IMR-90 (cell line): Measurements from ENCODE around the gene AGK. TPM values are rescaled to one million over a fixed set of nuclear protein-coding genes. Genes with fewer than 3 reads are reported as not detected.

ENCODE experiments used
- ATAC-seq: fragments of 200-7000 bp; cut with Tn5 transposase; 2 replicates; pipeline ENCODE4 v1.9.1; 2020; ENCODE audit warnings: low read depth, mild to moderate bottlenecking, moderate library complexity
- BruUV-seq: library from RNA; stranded (reverse); fragments of 400-500 nt; replicated peaks from 2 replicates; lab custom pipeline; 2021; lab: Mats Ljungman, UMichigan
- CTCF ChIA-PET: fragments of 300-600 bp; formaldehyde crosslinking; extraction: SDS; loops from one replicate; lab custom pipeline; 2021; ENCODE audit warnings: antibody characterized with exemption; lab: Yijun Ruan, JAX
- POLR2A ChIA-PET: fragments of 300-600 bp; sonication (Branson Sonifier 250); formaldehyde crosslinking; loops from one replicate; lab custom pipeline; 2022; ENCODE audit warnings: antibody characterized with exemption; ENCODE audit not compliant: unreplicated experiment; lab: Charles Lee
- DNase-seq: peaks from one replicate; pipeline ENCODE4 v3.0.0; 2013
- H2AFZ ChIP-seq: replicated peaks from 2 replicates; pipeline ENCODE3; 2013; ENCODE audit warnings: low read length, mild to moderate bottlenecking; ENCODE audit not compliant: poor library complexity
- H2AK5ac ChIP-seq: 2 replicates; pipeline ENCODE4 v1.6.1; 2013; ENCODE audit warnings: low read depth, low read length, inconsistent platforms
- H2AK9ac ChIP-seq: replicated peaks from 2 replicates; pipeline ENCODE3; 2013; ENCODE audit warnings: mild to moderate bottlenecking, low read depth, low read length, moderate library complexity; ENCODE audit not compliant: poor library complexity
- H2BK120ac ChIP-seq: 2 replicates; pipeline ENCODE4 v1.6.1; 2013; ENCODE audit warnings: low read depth, low read length, inconsistent platforms
- H2BK15ac ChIP-seq: 3 replicates; pipeline ENCODE4 v1.6.1; 2013; ENCODE audit warnings: low read depth, low read length, inconsistent platforms
- H2BK20ac ChIP-seq: 2 replicates; pipeline ENCODE4 v1.6.1; 2013; ENCODE audit warnings: low read depth, mild to moderate bottlenecking, inconsistent platforms, low read length, moderate library complexity
- H2BK5ac ChIP-seq: 2 replicates; pipeline ENCODE4 v1.6.1; 2013; ENCODE audit warnings: mild to moderate bottlenecking, low read depth, low read length, inconsistent platforms; ENCODE audit not compliant: poor library complexity, severe bottlenecking
- H3K14ac ChIP-seq: replicated peaks from 2 replicates; pipeline ENCODE4 v1.6.1; 2013; ENCODE audit warnings: low read depth, low read length, inconsistent platforms
- H3K18ac ChIP-seq: 2 replicates; pipeline ENCODE4 v1.6.1; 2013; ENCODE audit warnings: low read depth, low read length, control low read depth
- H3K23ac ChIP-seq: 2 replicates; pipeline ENCODE4 v1.6.1; 2013; ENCODE audit warnings: low read depth, low read length, inconsistent platforms
- H3K27ac ChIP-seq: 2 replicates; pipeline ENCODE4 v1.5.1; 2013; ENCODE audit warnings: mild to moderate bottlenecking, control low read depth, low read length; ENCODE audit not compliant: insufficient read depth
- H3K27me3 ChIP-seq: 2 replicates; pipeline ENCODE4 v1.6.1; 2013; ENCODE audit warnings: low read length; ENCODE audit not compliant: control insufficient read depth, insufficient read depth
- H3K36me3 ChIP-seq: 2 replicates; pipeline ENCODE4 v1.6.1; 2013; ENCODE audit warnings: low read length, mixed read lengths; ENCODE audit not compliant: control insufficient read depth, insufficient read depth
- H3K4ac ChIP-seq: 2 replicates; pipeline ENCODE4 v1.6.1; 2013; ENCODE audit warnings: low read depth, low read length, inconsistent platforms
- H3K4me1 ChIP-seq: 2 replicates; pipeline ENCODE4 v1.6.1; 2013; ENCODE audit warnings: low read length, mixed read lengths; ENCODE audit not compliant: control insufficient read depth, insufficient read depth
- H3K4me2 ChIP-seq: 2 replicates; pipeline ENCODE4 v1.6.1; 2013; ENCODE audit warnings: low read depth, mild to moderate bottlenecking, control low read depth, low read length, moderate library complexity
- H3K4me3 ChIP-seq: 2 replicates; pipeline ENCODE4 v1.5.1; 2013; ENCODE audit warnings: low read depth, mild to moderate bottlenecking, control low read depth, low read length, moderate library complexity; ENCODE audit not compliant: insufficient read depth
- H3K56ac ChIP-seq: 2 replicates; pipeline ENCODE4 v1.6.1; 2013; ENCODE audit warnings: low read length, inconsistent platforms; ENCODE audit not compliant: insufficient read depth; ENCODE audit errors: extremely low read depth
- H3K79me1 ChIP-seq, 2 experiments: 2 replicates each; pipeline ENCODE4 v1.6.1; 2013; ENCODE audit warnings: low read length in 2 of 2, inconsistent platforms in 1 of 2, low read depth in 1 of 2
- H3K9ac ChIP-seq: 2 replicates; pipeline ENCODE4 v1.6.1; 2013; ENCODE audit warnings: low read depth, low read length, control low read depth
- H3K9me1 ChIP-seq: 2 replicates; pipeline ENCODE4 v1.6.1; 2013; ENCODE audit warnings: low read length, inconsistent platforms; ENCODE audit not compliant: insufficient read depth
- H3K9me3 ChIP-seq: 2 replicates; pipeline ENCODE4 v1.6.1; 2013; ENCODE audit warnings: low read length; ENCODE audit not compliant: control insufficient read depth, insufficient read depth
- H4K20me1 ChIP-seq: 2 replicates; pipeline ENCODE4 v1.6.1; 2013; ENCODE audit warnings: low read length, inconsistent platforms; ENCODE audit not compliant: insufficient read depth
- H4K5ac ChIP-seq: 2 replicates; pipeline ENCODE4 v1.6.1; 2013; ENCODE audit warnings: mild to moderate bottlenecking, low read depth, low read length, control low read depth
- H4K8ac ChIP-seq, 2 experiments: 2 replicates each; pipeline ENCODE4 v1.6.1; 2013; ENCODE audit warnings: low read depth in 2 of 2, low read length in 2 of 2, control low read depth in 1 of 2, inconsistent platforms in 1 of 2
- H4K91ac ChIP-seq: 2 replicates; pipeline ENCODE4 v1.6.1; 2013; ENCODE audit warnings: low read depth, low read length, inconsistent platforms; ENCODE audit not compliant: insufficient read depth
- CEBPB ChIP-seq: IDR thresholded peaks from 2 replicates; pipeline ENCODE4 v1.6.1; 2012; ENCODE audit warnings: low read depth, low read length, improper control_type of control experiment
- CHD1 ChIP-seq: IDR thresholded peaks from 2 replicates; pipeline ENCODE4 v1.6.1; 2012; ENCODE audit warnings: low read depth, low read length, improper control_type of control experiment
- CTCF ChIP-seq: conservative IDR thresholded peaks from 2 replicates; pipeline ENCODE4 v1.5.1; 2012; ENCODE audit warnings: mild to moderate bottlenecking, low read depth, low read length, improper control_type of control experiment
- ELK1 ChIP-seq: fragments of 150-350 bp; IDR thresholded peaks from 2 replicates; pipeline ENCODE4 v1.6.1; 2016; ENCODE audit warnings: low read depth, mild to moderate bottlenecking, low read length, moderate library complexity, borderline replicate concordance
- FOS ChIP-seq: fragments of 150-350 bp; IDR thresholded peaks from 2 replicates; pipeline ENCODE4 v1.6.1; 2016; ENCODE audit warnings: low read depth, low read length
- MAFK ChIP-seq: IDR thresholded peaks from 2 replicates; pipeline ENCODE4 v1.6.1; 2012; ENCODE audit warnings: low read depth, low read length, improper control_type of control experiment
- MAZ ChIP-seq: IDR thresholded peaks from 2 replicates; pipeline ENCODE4 v1.6.1; 2012; ENCODE audit warnings: low read depth, mild to moderate bottlenecking, low read length, improper control_type of control experiment, moderate library complexity, borderline replicate concordance
- MXI1 ChIP-seq: IDR thresholded peaks from 2 replicates; pipeline ENCODE4 v1.6.1; 2012; ENCODE audit warnings: low read depth, mild to moderate bottlenecking, low read length, moderate library complexity, borderline replicate concordance
- NFE2L2 ChIP-seq: fragments of 150-350 bp; IDR thresholded peaks from 2 replicates; pipeline ENCODE4 v1.6.1; 2016; ENCODE audit warnings: low read depth, mild to moderate bottlenecking, low read length
- POLR2A ChIP-seq: IDR thresholded peaks from 2 replicates; pipeline ENCODE4 v1.6.1; 2012; ENCODE audit warnings: mild to moderate bottlenecking, low read depth, low read length
- RAD21 ChIP-seq: IDR thresholded peaks from 2 replicates; pipeline ENCODE4 v1.6.1; 2012; ENCODE audit warnings: low read length, improper control_type of control experiment
- RCOR1 ChIP-seq: IDR thresholded peaks from 2 replicates; pipeline ENCODE4 v1.6.1; 2012; ENCODE audit warnings: mild to moderate bottlenecking, low read length, improper control_type of control experiment; ENCODE audit not compliant: insufficient replicate concordance
- RFX5 ChIP-seq: IDR thresholded peaks from 2 replicates; pipeline ENCODE4 v1.8.0; 2012; ENCODE audit warnings: low read depth, mild to moderate bottlenecking, low read length, moderate library complexity
- SMC3 ChIP-seq: fragments of 150-350 bp; IDR thresholded peaks from 2 replicates; pipeline ENCODE4 v1.6.1; 2016; ENCODE audit warnings: low read depth, mild to moderate bottlenecking, antibody characterized with exemption, low read length, moderate library complexity
- USF2 ChIP-seq: fragments of 150-350 bp; IDR thresholded peaks from 2 replicates; pipeline ENCODE4 v1.6.1; 2017; ENCODE audit warnings: mild to moderate bottlenecking, antibody characterized with exemption, low read length, low read depth
- WGBS, 2 experiments: methylation state at CpG; one replicate each; pipeline versions ENCODE4 v1.1.5 to v1.1.7; 2013; ENCODE audit warnings: missing lambda C conversion rate in 2 of 2; ENCODE audit not compliant: insufficient read length in 1 of 2; ENCODE audit errors: extremely low coverage in 2 of 2; 5-methylcytosine and 5-hydroxymethylcytosine counted together
- dilution Hi-C: fragments of 300-500 bp; cut with HindIII; formaldehyde crosslinking; loops from one replicate; pipeline ENCODE4 v1.14.3; 2018; ENCODE audit warnings: low sequenced_read_pairs; ENCODE audit not compliant: unreplicated experiment
- in situ Hi-C: fragments of 300-500 bp; cut with MboI; formaldehyde crosslinking; loops from 3 replicates; pipeline ENCODE4 v1.14.3; 2019; ENCODE audit warnings: low sequenced_read_pairs, inconsistent platforms, mixed read lengths
- intact Hi-C: fragments of 100-400 bp; cut with micrococcal nuclease; formaldehyde crosslinking; loops from 2 replicates; pipeline ENCODE4 v1.10.0; 2022
- polyA plus RNA-seq, 3 experiments: library from polyadenylated mRNA; depleted of rRNA; stranded (reverse); fragments of >200 nt; gene quantifications; 2 replicates each; pipeline ENCODE4 v1.2.3, GENCODE V29; 2012; ENCODE audit warnings: low replicate concordance in 1 of 3
- total RNA-seq: library from RNA; depleted of rRNA; stranded (reverse); fragments of >200 nt; gene quantifications from 2 replicates; pipeline ENCODE4 v1.2.3, GENCODE V29; 2012

Gene AGK
- total and polyA plus RNA-seq, 2 of the 4 experiments (the other 2 are of a cell fraction) = 35.5 to 37.3 TPM

GRCh38 chr7:141660259-141660658, 109.0 kb downstream of the AGK start:
- H3K9ac ChIP-seq = no peak overlapping the region
- TF ChIP-seq CHD1 = no peak
- no peak for TF ChIP-seq MAZ
- TF ChIP-seq USF2 = no peak
- TF ChIP-seq NFE2L2 = no peak
- TF ChIP-seq SMC3 = no peak
- no peak for TF ChIP-seq FOS
- no peak for TF ChIP-seq POLR2A
- no peak for TF ChIP-seq CTCF
- no peak for TF ChIP-seq MXI1
- TF ChIP-seq MAFK = no peak
- TF ChIP-seq ELK1 = no peak
- no peak for TF ChIP-seq CEBPB
- TF ChIP-seq RFX5 = no peak
- TF ChIP-seq RCOR1 = no peak
- TF ChIP-seq RAD21 = no peak
- no peak overlapping the region for H3K56ac ChIP-seq
- H4K8ac ChIP-seq = no peak overlapping the region
- ChIA-PET CTCF (interaction anchor here (1.1 kb wide), 1 partner anchor 11 kb away, joined by 4 read pairs; no protein-coding TSS in a partner anchor), POLR2A (interaction anchor here (0.6 kb wide), 1 partner anchor 12 kb away, joined by 3 read pairs; no protein-coding TSS in a partner anchor)
- H3K79me1 ChIP-seq = no peaks in the 10 kb centered on the region
- H3K9me1 ChIP-seq = no peaks in the 10 kb centered on the region; the same call in 1 of the 2 replicates
- no peak overlapping the region for H3K4ac ChIP-seq
- H3K36me3 ChIP-seq = peaks cover 18% of the 10 kb centered on the region
- no peak overlapping the region for H3K14ac ChIP-seq
- in situ Hi-C loops (no loop called here), intact Hi-C loops (no loop called here), dilution Hi-C loops (no loop called here)
- DNase-seq (peak; percentile 35), ATAC-seq (peak; percentile 92)
- H3K23ac ChIP-seq = no peak overlapping the region
- H3K4me1 ChIP-seq = no peaks in the 10 kb centered on the region
- WGBS, 2 experiments = no CpG with 5 or more reads among the region's 4 CpGs
- no peak overlapping the region for H2AFZ ChIP-seq
- no peak overlapping the region for H2BK5ac ChIP-seq
- H4K5ac ChIP-seq = no peak overlapping the region
- no peak overlapping the region for H2BK15ac ChIP-seq
- H3K4me3 ChIP-seq = no peak overlapping the region
- H2BK20ac ChIP-seq = no peak overlapping the region
- no peak overlapping the region for H3K18ac ChIP-seq
- no peak overlapping the region for H2AK5ac ChIP-seq
- no peaks in the 10 kb centered on the region for H3K9me3 ChIP-seq
- no peak overlapping the region for H3K4me2 ChIP-seq
- H2BK120ac ChIP-seq = no peak overlapping the region
- no peaks in the 10 kb centered on the region for H4K20me1 ChIP-seq
- H2AK9ac ChIP-seq = no peak overlapping the region
- no peak overlapping the region for H3K27ac ChIP-seq
- no peak overlapping the region for H4K91ac ChIP-seq
- BruUV-seq = no TSS peak
- no peaks in the 10 kb centered on the region for H3K27me3 ChIP-seq
